GM21447 (cell line): Measurements from ENCODE around the gene APBA2.
"Not testable (repeated sequence)": the region's sequence is repeated elsewhere in the genome, so short reads cannot be mapped to it uniquely, and the experiment has no call there.

Experiments
- ATAC-seq: cut with Tn5 transposase; IDR thresholded peaks from one replicate; pipeline ENCODE4 v1.9.1; 2021; ENCODE audit not compliant: unreplicated experiment

APBA2 gene

DNA sequence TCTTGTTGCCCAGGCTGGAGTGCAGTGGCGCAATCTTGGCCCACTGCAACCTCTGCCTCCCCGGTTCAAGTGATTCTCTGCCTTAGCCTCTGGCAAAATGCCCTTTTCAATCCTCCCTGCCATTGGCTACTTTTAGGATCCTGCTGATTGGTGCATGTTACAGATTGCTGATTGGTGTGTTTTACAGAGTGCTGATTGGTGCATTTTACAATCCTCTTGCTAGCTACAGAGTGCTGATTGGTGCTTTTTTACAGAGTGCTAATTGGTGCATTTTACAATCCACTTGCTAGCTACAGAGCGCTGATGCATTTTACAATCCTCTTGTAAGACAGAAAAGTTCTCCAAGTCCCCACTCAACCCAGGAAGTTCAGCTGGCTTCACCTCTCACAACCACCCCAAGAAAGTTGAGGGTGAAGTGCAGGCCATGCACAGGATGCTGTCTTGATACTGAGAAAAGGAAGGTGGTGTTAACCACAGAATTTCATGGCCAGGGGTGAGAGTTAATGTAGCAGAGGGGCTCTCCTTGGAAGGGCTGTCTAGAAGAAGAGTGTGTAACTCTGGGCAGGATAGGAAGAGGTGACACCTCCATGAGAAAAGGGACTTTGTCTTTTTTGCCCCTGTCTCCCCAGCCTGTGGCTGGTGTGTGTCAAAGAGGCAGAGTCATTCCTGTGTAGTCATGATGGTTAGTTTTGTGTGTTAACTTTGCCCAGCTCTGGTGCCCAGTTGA is 145.9 kb downstream of the APBA2 start:
- ATAC-seq: no peak

DNA sequence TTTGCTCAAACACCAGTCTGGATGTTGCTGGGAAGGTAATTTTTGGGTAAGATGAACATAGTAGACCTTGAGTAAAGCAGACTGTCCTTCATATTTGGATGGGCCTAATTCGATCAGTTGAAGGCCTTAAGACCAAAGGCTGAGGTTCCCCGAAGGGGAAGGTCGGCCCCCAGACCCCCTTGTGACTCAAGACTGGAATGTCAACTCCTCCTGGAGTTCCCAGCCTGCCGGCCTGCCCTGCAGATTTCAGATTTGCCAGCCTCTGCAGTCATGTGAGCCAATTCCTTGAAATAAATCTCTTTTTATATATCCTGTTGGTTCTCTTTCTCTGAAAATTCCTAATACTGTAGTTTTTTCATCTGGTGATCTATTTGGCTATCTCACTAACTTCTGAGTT is 146.5 kb downstream of the APBA2 start:
- ATAC-seq: no peak

DNA sequence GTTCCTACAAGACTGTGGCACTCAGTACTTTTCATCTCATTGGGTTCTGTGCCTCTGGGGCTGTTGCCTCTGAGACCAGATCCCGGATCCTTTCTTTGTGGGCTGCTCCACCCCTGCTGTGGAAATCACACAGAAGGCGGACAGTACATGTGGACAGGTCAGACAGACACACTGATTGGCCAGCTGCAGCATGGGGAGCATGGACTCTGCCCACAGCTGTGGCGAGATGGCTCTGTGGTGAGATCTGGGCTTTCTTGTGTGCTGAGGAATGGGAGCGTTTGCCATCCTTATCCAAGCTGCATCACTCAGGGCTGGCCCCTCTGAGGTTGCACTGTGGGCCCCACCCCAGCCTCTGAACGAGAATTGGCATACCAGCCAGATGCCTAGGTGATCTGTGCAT is 147.0 kb downstream of the APBA2 start:
- no peak for ATAC-seq

DNA sequence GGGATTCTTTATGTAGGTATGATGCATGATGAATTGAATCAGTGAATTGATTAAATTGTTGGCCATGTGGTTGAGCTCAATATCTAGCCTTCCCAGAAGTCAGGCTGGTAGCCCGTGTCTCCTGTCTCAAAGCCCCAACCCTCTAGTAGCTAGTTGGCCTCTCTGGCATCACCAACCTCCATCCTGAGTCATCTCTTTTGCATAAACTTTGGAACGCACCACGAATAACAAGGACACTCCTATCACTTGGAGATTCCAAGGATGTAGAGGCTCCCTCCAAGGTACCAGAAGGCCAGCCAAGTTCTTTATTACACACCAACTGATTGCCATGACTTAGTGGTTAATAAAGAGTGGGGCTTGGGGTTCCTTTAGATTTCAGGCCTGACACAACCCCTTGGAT is 148.4 kb downstream of the APBA2 start:
- no peak for ATAC-seq

DNA sequence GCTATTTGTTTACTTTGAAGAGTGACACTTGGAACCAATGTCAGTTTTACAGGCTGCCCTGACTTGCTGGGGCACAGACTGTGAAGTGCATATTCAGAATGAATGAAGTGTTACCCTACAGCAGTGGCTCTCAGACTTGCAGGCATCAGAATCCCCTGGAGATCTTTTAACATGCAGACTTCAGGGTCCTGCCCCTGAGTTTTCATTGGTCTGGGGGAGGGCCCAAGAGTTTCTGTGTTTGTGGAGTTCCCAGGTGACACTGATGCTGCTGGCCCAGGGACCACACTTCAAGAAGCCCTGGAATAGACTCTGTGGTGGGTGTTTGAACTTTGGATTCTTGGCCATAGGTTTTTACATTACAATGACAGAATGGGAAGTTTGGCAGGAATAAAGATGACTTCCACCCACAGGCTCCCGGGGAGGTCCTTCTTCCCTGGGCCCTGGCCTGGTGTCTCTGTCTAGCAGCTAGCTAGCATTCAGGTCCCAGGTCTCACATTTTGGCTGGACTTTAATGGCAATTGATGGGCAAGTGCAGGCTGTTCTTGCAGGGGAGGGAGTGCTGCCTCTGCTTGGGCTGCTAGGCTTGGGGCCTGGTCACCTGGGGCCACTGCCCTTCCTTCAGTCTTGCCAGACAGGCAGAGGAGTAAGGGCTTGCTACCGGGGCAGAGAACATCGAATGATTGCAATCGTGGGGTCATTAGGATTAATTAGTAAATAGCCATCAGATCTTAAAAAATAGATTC is 149.0 kb downstream of the APBA2 start:
- ATAC-seq: no peak

DNA sequence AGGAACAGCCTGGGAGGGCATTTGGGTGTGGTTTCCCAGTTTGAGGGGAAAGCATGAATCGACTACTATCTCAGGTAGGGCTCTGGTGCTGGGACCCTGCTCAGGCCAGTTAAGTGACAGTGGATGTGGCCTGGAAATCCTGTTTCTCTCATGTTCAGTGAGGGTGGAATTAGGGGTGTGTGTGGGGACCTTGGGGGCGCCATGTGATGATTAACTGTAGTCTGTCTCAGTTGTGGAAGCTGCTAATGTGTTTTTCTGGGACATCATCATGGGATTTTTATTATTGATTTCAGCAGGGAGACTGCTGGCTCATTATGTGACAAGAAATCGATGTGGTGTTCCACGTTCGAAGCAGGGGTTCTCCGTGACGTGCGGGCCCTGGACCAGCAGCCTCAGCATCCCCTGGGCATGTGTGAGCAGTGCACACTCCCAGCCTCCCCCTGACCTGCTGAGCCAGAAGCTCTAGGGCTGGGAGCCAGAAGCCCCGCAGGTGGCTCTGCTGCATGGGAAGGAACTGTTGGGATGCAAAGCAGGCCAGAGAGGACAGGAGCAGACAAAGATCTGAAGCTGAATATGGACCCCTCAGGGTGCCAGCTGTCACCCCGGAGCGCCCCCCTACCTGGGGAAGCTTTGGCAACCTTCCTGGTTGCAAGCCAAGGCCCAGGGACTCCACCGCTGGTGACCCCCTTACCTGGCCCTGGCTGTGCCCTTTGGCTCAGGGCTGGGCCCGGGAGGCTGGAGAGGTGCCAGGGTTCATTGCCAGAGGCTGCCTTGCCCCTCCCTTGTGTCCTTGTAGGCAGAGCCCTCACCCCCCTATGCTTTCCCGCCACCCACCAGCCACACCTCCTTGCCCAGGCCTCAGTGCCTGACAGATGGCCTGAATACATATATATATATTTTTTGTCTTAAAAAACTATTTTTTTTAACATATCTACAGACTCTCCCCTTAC is 149.8 kb downstream of the APBA2 start:
- ATAC-seq: no peak

DNA sequence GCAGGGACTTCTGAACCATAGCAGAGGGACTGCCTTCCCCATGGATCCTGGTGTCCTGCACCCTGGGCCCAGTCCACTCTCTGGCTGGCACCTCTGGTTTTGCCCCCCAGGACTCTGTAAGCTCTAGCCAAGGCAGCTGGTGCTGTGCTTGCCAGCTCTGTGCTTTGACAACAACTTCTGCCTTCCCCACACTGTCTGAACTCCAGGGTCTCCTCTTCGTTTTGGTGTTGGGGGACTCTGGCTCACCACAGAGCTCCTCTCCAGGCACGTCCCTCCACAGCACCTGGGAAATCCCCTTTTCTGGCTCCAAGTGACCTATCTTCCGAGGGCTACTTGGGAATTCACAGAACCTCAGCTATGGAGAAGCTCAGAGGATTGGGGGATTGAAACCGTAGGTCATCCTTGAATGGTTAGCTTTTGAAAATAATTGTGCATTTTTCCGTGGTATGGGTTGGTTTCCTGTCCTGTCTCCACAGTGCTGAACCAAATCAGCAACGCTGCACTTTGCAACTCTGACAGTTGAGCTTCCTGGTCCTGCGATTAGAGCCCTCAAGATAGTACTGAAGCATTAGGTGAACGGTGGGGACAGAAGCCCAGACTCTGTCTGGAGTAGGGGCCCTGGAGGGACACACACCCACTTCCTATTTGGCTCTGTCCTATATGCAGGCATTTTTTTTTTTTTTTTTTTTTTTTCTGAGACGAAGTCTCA is 152.4 kb downstream of the APBA2 start:
- no peak for ATAC-seq

DNA sequence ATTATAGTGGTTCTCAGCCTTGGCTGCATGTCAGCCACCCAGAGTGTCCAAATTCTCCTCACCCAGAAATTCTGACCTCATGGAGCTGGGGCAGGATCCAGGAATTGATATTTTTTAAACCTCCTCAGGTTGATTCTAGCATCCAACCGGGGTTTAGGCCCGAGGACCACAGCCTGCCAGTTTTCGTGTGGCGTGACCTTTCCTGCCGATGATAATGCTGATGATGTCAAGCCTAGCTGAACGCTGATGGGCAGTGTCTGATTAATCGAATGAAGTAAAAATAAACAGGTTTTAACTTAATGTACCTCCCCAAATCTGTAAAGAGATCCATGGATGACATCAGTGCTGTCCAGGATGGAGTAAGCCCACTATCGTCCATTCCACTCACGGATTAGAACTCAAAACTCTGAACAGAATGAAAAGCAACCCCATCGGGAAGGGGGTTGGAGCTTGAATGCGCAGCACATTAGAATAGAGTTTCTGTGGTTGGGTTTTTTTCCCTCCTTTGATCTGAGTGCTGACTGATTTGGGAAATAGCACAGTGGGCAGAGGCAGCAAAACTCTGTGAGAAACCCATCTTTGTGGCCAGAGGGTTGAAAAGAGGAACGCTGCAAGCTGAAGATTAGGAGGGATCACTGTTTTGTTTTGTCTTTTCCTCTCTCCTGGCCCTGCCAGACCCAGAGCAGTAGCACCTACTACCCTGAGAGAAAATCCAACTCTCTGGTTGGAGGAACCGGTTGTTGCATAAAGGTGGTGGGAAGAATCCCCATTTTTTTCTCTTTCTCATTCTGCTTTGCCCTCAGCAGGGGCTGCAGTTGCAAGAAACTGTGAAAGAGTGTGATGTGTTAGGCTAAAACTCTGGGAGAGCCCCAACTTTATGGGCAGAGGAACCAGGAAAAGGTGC is 153.9 kb downstream of the APBA2 start:
- no peak for ATAC-seq

DNA sequence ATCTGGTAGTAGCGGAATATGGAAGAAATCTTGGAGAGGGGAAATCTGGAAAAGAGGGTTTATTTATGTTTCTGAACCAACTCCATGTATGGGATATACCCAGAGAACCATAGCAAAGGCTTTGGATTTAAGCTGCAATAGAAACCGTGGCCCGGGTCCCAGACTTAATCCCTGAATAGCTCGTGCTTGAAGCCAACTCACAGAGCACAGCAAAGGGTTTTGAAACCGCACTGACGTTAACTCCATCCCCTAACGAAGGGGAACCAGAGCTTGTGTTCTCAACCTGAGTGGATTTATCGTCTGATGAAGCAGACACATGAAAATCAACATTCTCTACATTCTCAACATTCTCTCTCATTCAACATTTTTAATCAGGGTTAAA is 154.6 kb downstream of the APBA2 start:
- ATAC-seq: no peak

DNA sequence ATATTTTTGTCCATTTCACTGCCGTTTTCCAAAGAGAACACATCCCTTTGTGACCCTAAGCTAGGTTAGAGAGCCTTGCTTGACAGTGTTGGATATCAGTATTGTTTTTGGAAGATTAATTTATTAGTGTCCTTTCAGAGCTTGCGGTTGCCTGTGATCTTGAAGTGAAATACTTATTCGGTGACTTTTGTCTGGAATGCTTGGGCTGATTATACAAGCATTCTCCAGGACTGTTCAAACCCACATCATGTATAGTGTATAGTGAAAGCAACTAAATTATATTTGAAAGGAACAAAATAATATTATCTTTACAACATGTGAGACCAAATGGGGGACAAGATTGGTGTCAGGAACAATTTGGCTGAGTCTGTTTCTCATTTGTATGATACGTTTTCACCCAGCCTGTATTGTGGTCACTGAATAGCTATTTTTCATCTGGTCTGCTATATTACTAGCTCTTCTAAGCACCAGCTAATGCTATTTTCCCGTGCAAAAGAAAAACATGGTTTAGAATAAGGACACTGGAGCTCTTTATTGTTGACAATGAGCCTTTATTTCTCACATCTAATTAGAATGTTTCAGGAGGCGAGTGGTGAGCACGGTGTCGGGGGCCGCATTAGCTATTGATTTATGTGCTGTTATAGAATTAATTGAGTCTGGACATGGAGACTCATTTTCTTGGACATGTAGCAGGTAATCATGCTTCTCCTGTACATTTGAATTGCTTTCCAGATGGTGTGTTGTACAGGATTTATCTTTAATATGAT is 158.1 kb downstream of the APBA2 start:
- ATAC-seq: no peak

DNA sequence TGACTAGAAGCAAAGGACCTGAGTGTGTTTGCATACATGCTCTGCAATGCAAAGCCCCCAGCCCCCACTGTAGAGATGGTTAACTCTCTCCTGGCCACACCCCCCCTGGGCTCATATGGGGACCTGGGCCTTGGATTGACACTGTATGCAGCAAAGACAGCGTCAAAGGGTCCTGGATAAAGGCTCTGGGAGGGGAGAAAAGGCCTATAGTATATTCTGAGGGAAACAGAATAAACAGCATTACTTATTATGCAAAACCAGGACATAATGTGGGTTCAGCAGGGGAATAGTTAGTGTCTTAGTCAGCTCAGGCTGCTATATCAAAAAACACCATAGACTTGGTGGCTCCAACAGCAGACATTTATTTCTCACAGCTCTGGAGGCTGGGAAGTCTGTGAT is 158.7 kb downstream of the APBA2 start:
- no peak for ATAC-seq

DNA sequence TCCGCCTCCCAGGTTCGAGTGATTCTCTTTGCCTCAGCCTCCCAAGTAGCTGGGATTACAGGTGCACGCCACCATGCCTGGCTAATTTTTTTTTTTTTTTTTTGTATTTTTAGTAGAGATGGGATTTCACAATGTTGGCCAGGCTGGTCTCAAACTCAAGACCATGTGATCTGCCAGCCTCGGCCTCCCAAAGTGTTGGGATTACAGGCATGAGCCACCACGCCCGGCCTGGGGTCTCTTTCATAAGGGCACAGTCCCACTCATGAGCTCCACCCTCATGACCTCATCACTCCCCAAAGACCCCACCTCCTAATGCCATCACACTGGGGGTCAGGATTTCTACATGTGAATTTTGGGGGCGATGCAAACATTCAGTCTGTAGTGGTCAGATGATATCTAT is 159.4 kb downstream of the APBA2 start:
- ATAC-seq: not testable (repeated sequence)

DNA sequence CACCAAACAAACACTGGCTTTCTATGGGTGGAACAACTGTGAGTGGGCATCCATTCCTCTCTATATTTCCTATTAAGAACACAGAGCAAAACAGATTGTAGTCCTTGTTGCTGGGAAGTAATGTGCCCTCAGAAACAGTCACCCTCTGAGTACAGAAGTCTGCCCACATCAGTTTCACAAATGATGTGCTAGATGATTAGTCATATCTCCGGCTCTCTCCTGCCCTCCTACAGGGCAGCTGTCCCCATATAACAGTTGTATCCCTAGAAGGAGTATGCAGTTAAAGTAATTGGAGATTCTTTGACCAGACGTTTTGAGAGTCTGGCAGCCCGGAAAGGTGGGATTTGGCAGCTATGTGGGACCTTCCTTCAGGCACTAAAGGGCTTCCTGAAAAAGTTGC is 159.9 kb downstream of the APBA2 start:
- no peak for ATAC-seq

DNA sequence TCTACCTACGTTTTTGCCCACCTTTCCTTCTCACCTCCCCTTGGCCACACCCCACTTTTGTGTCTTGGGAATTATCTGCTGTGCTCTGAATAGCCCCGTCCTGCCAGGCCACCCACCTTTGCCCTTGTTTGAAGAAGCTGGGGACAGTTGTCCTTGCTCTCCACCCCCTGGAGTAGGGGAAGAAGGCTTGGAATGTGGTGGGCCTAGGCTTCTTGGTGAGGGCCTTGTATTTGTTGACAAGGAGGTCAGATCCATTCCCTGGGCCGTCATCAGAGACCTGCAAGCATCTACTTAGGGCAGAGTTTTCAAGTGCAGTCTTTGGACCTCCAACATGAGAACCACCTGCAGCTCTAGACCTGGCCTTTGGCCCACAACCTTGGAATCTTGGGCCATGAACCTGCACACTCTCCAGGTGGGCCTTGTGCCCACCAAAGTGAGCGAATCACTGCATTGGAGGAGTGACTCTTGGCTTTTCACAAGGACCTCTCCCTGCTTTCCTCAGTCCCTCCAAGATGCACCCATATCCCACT is 160.6 kb downstream of the APBA2 start:
- ATAC-seq: no peak

DNA sequence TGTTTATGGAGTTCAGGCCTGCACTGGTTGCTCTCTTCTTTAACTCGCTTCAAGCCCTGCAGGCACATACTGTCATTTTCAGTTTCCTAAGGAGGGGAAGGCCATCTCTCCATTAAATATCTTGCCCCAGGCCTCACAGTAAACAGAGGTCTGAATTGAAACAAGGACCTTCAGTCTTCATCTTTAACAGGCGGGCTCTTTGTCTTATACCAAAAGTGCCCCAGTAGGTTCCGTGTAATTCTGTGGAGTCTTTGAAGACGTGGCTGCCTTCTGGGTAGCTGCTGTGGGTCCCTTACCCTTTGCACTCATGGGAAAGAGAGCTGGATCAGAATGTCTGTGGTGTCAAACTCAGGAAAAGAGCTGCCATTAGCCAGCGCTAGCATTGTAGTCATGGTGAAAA is 161.2 kb downstream of the APBA2 start:
- ATAC-seq: no peak

DNA sequence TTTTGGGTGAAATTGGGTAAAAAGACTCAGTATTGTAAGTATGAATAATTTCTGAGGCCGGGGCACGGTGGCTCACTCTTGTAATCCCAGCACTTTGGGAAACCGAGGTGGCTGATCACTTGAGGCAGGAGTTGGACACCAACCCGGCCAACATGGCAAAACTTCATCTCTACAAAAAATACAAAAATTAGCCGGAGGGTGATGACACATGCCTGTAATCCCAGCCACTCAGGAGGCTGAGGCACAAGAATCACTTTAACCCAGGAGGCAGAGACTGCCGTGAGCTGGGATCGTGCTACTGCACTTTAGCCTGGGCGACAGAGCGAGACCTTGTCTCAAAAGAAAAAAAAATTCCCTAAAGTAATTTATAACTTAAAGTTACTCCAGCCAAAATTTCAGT is 162.2 kb downstream of the APBA2 start:
- ATAC-seq: no peak

DNA sequence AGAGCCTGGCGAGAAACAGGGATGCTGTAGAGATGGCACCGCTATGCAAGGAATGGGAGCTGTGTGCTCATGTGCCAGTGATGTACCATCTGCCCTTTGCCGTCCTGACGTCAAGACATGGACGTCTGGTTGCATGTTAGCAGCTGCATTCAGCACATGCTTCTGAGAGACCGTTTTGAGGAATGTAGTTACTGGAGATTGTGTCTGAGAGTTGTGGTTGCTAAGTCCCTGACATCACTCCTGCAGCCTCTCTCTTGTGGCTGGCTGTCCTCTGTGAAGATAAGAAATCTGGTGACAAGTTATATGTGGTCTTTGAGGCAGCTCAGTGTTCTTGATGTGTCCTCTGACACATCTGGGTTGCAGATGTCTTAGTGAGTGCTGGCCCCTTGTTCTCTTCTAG is 165.1 kb downstream of the APBA2 start:
- ATAC-seq: no peak

DNA sequence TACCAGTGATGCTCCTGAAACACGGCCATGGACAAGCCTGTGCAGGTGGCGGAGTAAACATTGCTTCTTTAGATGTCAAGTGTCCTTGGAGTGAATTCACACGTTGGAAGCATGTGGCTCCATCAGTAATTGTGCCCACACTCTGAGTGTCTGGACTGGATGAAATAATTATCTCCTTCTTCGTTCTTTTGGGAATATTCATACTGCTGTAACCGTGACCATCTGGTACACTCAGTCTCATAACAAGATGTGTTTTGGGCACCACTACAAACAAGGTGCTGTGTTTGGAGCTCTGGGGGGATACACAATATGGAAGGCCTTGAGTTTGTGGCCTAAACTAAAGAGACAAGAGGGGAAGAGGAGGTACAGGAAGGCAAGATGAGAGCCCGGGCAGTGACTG is 165.6 kb downstream of the APBA2 start:
- ATAC-seq: no peak

DNA sequence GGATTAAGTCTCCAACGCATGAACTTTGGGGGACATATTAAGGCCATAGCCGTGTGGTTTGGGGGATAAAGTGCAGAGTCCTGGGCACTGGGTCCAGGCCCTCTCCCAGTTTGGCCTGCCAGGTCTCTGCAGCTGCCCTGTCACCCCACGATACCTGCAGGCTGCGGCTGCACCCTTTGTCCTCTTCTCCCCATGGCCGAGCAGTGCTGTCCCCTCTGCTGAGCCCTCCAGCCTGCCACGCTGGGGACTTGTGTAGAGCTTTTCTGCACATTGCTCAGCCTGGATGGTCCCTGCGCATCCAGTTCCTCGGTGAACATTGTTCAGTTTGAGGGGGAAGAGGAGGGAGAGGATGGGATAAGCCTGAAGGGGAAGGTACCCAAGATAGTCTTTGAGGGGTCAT is 167.2 kb downstream of the APBA2 start:
- no peak for ATAC-seq
